IPS-NIHi11 (cell line): ENCODE results near the gene CCDC107.
"Not testable (repeated sequence)": the region's sequence is repeated elsewhere in the genome, so short reads cannot be mapped to it uniquely, and the experiment has no call there.

Experiments
- DNase-seq: peaks from one replicate; pipeline ENCODE4 v3.0.0; 2012; ENCODE audit warnings: mixed read lengths, low spot score

The CCDC107 gene

DNA sequence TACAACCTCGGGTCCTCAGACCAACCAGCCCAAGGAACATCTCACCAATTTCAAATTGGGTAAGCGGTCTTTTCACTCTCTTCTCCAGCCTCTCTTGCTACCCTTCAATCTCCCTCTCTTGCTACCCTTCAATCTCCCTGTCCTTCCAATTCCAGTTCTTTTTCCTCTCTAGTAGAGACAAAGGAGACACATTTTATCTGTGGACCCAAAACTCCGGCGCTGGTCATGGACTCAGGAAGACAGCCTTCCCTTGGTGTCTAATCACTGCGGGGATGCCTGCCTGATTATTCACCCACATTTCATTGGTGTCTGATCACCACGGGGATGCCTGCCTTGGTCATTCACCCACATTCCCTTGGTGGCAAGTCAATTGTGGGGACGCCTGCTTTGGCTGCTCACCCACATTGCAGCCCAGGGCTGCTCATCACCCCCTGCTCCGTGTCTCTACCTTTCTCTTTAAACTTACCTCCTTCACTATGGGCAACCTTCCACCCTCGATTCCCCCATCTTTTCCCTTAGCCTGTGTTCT is 20.6 kb upstream of the CCDC107 start:
- not testable (repeated sequence) for DNase-seq

DNA sequence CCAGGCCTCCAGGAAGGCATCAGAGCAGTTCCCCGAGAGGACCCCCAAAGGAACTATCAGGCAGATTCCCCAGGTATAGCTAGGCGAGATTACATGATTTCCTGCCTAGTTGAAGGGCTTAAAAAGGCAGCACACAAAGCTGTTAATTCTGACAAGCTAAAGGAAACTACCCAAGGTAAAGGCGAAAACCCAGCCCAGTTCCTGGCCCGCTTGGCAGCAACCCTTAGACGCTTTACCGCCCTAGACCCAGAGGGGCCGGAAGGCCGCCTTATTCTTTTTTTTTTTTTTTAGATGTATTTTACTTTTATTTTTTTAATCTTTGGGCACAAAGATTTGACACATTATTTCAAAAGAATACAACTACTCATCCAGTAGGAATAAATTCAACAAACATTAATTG is 19.3 kb upstream of the CCDC107 start:
- not testable (repeated sequence) for DNase-seq

DNA sequence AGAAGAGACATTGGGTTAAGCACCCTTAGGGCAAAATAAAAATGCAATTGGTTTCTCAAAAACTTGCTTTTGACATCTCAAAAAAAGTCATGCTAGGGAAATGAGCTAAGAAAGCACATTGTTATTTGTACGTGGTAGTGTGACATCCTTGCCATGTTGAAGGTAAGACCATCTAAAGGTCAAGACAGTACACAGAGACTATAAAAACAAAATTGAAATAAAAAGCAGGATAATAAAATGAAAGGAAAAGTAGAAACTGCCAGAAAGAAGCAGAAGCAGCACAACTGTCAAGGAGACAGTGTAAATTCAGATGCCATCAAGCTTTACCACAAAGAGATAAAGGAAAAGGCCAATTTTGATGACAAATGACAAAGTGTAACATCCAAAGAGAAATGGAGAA is 18.9 kb upstream of the CCDC107 start:
- not testable (repeated sequence) for DNase-seq

DNA sequence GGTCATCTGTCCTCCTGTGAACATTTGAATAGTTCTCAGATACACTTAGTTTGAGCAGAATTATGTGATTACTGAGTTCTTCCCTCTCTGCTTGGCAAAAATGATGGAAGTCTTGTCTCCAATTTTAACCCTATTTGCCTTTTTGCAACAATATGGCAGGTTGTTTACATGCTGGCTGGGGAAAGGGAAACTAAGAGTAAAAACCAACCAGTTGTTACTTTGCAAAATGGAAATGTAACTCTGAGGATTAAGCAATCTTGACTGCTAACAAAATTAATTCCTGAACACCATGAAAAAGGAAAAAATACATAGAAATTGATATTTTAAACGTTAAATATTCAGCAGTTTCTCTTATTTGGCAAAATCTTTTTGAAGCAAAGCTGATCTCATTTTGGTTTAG is 18.5 kb upstream of the CCDC107 start:
- DNase-seq, result no peak

DNA sequence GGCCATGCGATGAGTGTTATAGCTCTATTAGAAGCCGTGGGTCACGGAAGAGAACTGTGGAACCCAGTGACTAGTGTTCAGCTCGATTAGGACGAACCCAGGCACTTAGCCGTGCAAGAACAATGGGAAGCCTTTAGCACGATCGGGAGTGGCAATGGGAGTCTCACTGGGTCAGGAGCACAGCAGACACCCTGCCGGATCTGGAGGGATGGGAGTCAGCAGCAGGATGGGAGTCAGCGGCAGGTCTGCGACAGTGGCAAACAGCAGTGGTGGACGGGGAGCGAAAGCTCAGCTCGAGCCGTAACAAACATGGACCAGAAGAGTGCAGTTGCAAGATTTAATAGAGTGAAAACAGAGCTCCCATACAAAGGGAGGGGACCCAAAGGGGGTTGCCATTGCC is 17.7 kb upstream of the CCDC107 start:
- DNase-seq, result not testable (repeated sequence)

DNA sequence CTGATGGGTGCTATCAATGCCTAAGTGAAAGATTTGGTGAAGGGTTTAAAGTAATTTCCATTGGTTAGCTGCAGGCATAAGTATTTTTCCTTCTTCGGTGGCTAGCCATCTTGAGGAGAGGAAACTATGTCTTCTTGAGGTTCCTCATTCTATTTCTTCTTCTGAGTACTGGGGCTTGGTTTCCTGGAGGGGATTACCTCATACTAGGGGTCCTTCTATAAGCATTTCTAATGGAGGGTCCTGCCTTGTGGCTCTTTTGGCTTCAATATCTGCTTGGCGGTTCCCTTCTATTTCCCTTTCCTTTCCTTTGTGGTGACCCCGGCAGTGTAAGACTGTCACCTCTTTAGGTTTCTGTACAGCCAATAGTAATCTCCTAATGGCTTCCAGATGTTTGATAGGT is 16.6 kb upstream of the CCDC107 start:
- DNase-seq, result not testable (repeated sequence)

DNA sequence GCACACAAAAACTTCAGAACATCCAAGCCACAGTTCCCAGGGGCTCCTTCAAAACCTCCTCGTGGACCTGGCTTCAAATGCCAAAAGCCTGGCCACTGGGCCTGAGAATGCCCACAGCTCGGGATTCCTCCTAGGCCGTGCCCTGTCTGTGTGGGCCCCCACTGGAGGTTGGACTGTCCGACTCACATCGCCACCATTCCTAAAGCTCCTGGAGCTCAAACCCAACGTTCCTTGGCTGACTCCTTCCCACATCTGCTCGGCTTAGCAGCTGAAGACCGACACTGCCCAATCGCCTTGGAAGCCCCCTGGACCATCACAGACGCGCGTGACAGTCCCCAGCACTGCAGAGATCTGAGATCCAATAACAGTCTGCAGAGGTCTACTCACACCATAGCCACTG is 15.0 kb upstream of the CCDC107 start:
- DNase-seq, result no peak

DNA sequence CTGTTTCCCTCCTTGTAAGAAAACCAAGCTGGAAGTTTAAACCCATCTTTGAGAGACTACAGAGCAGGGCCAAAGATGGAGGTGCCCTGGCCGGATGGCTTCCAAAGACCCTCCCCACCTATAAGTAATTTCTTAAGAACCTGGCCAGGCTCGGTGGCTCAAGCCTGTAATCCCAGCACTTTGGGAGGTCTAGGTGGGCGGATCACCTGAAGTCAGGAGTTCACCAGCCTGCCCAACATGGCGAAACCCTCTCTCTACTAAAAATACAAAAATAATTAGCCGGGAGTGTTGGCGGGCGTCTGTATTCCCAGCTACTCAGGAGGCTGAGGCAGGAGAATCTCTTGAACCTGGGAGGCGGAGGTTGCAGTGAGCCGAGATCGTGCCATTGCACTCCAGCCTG is 12.4 kb upstream of the CCDC107 start:
- not testable (repeated sequence) for DNase-seq

DNA sequence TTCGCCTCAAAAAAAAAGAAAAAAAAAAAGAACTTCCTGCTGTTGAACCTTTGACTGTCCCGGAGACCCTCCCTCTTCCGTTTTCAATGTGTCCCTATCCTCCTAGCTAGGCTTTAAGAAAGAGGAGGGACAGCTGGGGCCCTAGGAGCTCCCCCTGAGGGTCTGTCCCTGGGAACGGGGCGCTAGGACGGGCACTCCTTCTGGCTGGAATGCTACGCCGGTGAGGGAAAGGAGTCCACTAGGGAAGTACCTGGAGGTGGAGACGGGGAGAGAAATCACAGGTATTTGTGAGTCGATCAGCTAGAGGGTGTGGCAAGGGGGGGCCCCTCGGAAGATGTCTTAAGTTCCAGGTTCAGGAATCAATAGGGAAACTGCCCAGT is 11.9 kb upstream of the CCDC107 start:
- peak; percentile 81 for DNase-seq

DNA sequence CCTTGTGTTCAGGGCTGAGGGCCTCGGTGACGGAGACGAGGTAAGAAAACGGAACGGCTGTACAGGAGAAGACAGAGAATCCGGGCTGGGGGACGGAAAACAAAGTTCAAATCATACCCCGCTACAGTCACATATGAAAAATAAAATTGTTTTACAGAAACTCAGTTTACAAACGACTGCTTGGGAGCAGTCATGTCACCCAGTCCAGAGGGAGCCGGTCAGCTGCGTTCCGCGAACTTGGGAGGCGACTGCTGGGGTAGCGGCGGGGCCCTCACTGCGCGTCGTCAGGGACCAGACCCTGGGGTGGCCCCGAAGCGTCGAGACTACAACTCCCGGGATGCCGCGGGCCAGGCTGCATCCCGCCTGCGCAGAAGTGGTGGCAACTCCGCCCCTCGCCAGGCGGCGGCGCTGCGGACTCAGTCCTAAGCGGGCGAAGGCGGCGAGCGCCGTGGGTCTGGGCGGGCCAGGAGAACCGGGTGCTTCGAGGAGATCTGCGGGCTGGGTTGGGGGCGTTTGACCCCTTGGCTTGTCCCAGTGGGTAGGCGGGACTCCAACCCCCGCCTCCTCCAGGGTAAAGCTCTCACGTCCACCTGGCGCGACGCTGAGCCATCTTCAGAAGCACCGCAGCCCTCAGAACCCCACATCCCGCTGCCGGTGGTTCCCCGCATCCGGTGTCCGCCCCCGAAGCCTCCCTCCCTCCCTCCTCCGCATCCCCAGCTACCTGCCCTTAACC is 11.4 kb upstream of the CCDC107 start:
- peak; percentile 97 for DNase-seq

DNA sequence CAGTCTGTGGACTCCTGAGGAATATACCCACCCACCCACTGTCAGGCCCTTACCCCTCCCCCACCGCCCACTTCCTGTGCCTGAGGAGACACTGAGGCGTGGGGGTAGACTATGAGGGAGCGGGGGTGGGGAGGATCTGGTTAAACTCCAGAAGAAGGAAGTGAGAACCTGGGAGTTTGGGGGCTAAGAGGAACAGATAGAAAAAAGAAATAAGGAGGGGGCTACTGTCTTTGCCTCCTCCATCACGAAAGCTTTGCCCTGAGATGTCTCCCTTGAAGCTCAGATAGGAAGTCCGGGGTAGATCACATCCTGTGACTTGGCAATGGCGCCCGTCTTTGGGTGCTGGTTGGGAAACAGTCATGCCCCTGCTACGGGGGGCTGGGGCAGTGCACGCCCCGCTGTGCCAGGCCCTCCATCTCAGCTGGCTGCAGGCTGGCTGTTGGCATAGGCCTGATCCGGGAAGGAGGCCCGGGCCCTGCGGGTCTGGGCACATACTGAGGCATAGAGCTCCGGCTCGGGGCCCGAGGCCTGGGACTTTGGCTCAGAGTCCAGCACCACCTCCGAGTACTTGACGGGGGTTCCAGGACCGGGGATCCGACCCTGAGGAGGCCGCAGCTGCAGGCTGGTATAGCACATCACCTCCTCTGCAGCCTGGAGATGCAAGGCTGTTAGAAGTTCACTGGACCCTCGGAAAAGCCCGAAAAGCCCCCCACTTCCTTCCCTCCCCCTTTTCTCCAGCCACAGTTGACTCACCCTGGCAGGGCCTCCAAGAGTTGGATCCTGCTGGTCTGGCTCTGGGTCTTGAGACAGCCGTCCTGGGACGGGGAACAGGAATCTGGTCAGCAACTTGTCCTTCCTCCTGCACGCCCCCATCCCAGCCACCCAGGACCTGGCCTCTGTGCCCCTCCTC is 8.4 kb upstream of the CCDC107 start:
- no peak for DNase-seq

DNA sequence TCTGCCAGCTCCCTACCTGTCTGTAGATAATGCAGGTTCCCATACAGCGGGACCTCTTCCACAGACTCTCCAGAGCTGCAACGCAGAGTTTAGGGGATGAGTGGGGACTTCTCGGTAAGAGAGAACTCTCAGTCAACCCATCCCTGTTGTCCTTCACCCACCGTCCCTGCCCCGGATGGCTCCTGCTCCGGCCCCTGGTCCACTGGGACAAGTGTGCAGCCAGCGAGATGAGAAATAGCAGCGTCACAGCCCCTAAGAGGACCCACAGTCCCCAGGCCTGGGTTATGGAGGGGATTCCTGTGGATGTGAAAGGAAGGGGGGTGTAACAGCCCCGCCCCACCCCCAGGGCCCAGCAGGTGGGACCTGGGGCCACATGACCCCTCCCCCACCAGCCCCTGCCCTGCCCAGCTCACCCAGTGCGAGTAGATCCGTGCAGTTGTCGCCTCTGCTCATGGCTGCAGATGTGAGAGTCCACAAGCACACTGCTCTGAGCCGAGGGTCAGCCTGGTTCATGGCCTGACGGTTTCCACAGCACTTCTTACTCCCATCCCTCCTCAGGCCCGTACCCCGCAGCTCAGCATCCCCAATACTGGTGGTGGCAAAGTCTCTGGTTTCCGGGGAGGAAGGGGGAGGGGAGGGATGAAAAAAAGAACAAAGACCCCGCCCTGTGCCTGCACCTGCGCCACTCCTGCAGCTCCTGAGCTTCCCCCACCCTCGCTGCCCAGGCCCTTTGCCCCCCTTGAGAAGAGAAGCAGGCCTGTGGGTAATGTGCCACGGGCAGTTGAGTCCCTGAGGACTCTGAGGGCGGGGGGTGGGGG is 7.5 kb upstream of the CCDC107 start, which contains the start of gene SIT1:
TSS of gene SIT1 (minus strand) at position 591 of the 818 bp plus-strand sequence. CDS start at position 513, 78 bp downstream.
- DNase-seq, result no peak

DNA sequence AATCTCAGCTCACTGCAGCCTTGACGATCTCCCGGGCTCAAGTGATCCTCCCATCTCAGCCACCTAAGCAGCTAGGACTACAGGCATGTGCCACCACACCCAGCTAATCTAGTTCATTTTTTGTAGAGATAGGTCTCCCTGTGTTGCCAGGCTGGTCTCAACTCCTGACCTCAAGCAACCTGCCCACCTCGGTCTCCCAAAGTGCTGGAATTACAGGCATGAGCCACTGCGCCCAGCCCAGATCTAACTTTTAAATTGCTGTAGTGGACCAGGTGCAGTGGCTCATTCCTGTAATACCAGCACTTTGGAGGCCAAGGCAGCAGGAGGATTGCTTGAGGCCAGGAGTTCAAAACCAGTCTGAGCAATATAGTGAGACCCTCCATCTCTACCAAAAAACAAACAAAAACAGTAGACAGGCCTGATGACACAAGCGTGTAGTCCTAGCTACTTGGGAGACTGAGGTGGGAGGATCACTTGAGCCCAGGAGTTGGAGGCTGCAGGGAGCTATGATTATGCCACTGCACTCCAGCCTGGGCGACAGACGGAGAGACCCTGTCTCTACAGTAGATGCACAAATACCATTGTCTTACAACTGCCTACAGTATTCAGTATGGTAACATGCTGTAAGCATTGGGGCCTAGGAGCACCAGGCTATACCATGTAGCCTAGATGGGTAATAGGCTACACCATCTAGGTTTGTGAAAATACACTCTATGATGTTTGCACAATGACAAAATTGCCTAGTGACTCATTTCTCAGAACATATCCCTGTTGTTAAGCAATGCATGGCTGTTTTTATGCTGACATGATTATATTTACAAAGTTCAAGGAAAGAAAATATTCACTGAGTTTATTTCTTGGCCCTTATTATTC is 5.9 kb upstream of the CCDC107 start:
- DNase-seq, result no peak

DNA sequence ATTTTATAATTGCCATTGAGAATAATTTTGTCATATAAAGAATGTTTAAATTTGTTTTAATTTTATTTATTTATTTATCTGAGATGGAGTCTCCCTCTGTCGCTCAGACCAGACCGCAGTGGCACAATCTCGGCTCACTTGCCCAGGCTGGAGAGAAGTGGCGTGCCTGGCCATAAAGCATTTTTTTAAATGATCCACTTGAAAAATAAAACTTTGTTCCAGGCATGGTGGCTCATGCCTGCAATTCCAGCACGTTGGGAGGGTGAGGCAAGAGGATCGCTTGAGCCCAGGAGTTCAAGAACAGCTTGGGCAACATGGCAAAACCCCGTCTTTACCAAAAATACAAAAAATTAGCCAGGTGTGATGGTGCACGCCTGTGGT is 5.3 kb upstream of the CCDC107 start:
- no peak for DNase-seq

DNA sequence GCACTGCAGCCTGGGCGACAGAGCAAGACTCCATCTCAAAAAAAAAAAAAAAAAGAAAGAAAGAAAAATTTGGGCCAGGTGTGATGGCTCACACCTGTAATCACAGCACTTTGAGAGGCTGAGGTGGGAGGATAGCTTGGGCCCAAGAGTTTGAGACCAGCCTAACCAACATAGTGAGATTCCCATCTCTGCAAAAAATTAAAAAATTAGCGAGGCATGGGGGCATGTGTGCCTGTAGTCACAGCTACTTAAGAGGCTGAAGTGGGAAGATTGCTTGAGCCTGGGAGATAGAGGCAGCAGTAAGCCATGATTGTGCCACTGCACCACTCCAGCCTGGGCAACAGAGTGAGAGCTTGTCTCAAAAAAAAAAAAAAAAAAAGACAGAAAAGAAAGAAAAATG is 4.5 kb upstream of the CCDC107 start:
- DNase-seq, result no peak

DNA sequence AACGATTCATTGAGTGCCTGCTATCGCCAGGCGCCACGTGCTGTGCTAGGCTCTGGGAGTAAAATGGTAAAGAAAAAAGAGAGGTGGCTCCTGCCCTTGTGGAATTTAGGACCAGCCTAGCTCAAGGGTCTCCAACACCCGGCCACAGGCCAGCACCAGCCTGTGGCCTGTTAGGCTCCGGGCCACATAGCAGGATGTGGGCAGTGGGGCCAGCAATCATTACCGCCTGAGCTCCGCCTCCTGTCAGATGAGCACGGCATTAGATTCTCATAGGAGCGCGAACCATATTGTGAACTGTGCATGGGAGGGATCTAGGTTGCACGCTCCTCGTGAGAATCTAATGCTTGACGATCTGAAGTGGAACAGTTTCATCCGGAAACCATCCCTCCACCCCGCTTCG is 1.7 kb upstream of the CCDC107 start:
- DNase-seq, result no peak

DNA sequence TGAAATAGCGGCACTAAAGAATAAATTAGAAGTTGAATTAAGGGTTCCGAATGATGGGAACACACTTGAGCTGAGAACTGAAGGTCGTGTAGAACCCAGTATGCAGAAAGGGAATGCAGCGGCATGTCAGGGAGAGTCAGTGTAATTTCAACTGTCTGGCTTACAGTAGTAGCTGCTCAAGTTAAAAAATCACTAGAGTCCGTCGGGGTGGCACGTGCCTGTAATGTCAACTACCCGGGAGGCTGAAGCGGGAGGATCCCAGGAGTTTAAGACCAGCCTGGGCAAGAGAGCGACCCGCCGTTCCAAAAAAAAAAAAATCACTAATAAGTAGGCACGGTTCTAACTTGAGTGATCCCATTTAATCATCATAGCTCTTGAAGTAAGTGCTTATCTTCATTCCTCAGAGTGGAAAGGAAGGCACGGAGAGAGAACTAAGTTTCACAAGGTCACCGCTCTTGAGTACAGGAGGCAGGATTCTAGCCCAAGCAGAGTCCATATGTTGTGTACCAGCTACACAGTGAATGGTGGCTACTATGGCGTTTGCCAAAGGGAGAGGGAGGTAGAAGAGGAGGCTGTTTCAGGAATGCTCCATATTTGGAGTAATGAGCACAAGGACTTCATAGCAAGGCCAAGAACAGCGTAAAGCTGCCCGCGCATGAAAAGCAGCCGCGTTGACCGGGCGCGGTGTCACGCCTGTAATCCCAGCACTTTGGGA is 1.1 kb upstream of the CCDC107 start:
- no peak for DNase-seq

DNA sequence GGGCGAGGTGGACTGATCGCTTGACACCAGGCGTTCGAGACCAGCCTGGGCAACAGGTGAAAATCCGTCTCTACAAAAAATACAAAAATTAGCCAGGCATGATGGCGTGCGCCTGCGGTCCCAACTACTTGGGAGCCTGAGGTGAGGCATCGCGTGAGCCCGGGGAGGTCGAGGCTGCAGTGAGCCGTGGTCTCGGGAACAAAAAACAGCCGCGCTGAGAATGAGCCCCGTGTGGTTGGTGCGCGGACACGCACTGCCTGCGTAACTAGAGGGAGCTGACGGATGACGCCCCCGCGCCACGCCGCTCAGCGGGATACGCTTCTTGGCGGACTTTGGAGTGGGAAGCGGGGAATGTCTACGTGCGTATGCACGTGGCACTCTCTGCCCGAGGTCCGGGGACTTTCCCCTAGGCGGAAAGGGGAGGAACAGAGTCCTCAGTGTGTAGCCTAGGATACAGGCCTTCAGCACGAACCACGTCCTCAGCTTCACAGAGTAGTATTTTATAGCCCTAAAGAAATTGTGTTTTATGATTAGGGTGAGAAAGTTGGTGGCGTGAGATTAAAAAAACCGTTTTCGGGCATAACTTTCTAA is 451 bp upstream of the CCDC107 start, which contains the start of gene RMRP:
TSS of gene RMRP (minus strand) at position 474 of the 591 bp plus-strand sequence.
- DNase-seq, result peak; percentile 88

DNA sequence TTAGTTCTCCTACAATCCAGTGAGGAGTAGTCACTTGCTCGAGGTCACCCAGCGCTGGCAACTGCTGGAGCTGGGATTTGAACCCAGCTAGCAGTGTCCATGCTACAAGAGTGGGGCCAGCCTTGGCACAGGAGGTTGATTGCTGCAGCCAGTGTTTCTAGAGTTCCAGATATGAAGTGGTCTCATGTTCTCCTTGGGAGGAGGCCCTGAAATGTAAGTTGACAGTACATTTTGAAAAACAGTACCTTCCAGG is 802 bp downstream of the CCDC107 start:
- no peak for DNase-seq

DNA sequence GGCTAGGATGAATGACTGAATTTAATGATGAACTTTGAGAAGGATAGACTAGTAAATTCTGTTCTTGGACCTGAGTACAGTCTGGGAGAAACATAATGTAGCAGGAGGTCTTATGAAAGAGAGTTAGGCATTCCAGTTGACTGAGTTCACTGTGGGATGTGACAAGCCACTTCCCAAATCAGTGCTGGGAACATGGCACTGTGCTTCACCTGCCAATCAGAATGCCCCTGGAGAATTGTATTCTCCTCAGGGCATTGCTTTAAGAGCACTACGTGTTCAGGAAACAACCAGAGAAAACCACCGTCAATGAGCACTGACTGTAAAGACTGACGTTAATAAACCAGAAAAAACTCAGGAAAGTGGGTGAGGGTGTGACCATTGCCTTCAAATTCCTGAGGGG is 1.2 kb downstream of the CCDC107 start:
- no peak for DNase-seq
